T-helper 1 cell treated with Interleukin-12 subunit alpha and Interleukin-12 subunit beta and Interleukin-4 antibody, amounts not matched to agents 30 μg/mL and 1 μg/mL, for 36 hours (primary cell): ENCODE results near the gene DUSP6.

Experiments
- H3K27ac Mint-ChIP-seq: one replicate; pipeline ENCODE4 v1.8.0; 2021; ENCODE audit warnings: mild to moderate bottlenecking, mixed read lengths
- H3K27me3 Mint-ChIP-seq: one replicate; pipeline ENCODE4 v1.8.0; 2021; ENCODE audit warnings: low read depth, mixed read lengths
- H3K36me3 Mint-ChIP-seq: one replicate; pipeline ENCODE4 v1.8.0; 2021; ENCODE audit warnings: low read depth, mixed read lengths
- H3K4me1 Mint-ChIP-seq: one replicate; pipeline ENCODE4 v1.8.0; 2021; ENCODE audit warnings: low read depth, mixed read lengths
- H3K4me3 Mint-ChIP-seq: one replicate; pipeline ENCODE4 v1.8.0; 2021; ENCODE audit warnings: mild to moderate bottlenecking, moderate library complexity, mixed read lengths
- H3K9me3 Mint-ChIP-seq: one replicate; pipeline ENCODE4 v1.8.0; 2021; ENCODE audit warnings: mixed read lengths

Gene DUSP6

GRCh38 chr12:89364631-89365030 is 12.3 kb upstream of the DUSP6 start:
- Mint-ChIP-seq H3K4me3 (no peak overlapping the region), H3K9me3 (no peaks in the 10 kb centered on the region), H3K4me1 (peaks cover 10% of the 10 kb centered on the region), H3K27me3 (no peaks in the 10 kb centered on the region), H3K36me3 (peaks cover under 1% of the 10 kb centered on the region), H3K27ac (no peak overlapping the region)

GRCh38 chr12:89364058-89364457 is 11.8 kb upstream of the DUSP6 start:
- Mint-ChIP-seq H3K4me1 (peaks cover 10% of the 10 kb centered on the region), H3K9me3 (no peaks in the 10 kb centered on the region), H3K4me3 (no peak overlapping the region), H3K27ac (no peak overlapping the region), H3K27me3 (no peaks in the 10 kb centered on the region), H3K36me3 (no peaks in the 10 kb centered on the region)

GRCh38 chr12:89363582-89363981 is 11.3 kb upstream of the DUSP6 start:
- no peak overlapping the region for H3K27ac Mint-ChIP-seq
- no peaks in the 10 kb centered on the region for H3K27me3 Mint-ChIP-seq
- no peak overlapping the region for H3K4me3 Mint-ChIP-seq
- no peaks in the 10 kb centered on the region for H3K9me3 Mint-ChIP-seq
- no peaks in the 10 kb centered on the region for H3K36me3 Mint-ChIP-seq
- peaks cover 10% of the 10 kb centered on the region for H3K4me1 Mint-ChIP-seq

- Mint-ChIP-seq H3K4me1 (peaks cover 10% of the 10 kb centered on the region), H3K36me3 (no peaks in the 10 kb centered on the region), H3K27me3 (peaks cover 2% of the 10 kb centered on the region), H3K9me3 (no peaks in the 10 kb centered on the region), H3K4me3 (no peak overlapping the region), H3K27ac (no peak overlapping the region)
Measured at GRCh38 chr12:89363084-89363483, 10.8 kb upstream of the DUSP6 start.

DNA sequence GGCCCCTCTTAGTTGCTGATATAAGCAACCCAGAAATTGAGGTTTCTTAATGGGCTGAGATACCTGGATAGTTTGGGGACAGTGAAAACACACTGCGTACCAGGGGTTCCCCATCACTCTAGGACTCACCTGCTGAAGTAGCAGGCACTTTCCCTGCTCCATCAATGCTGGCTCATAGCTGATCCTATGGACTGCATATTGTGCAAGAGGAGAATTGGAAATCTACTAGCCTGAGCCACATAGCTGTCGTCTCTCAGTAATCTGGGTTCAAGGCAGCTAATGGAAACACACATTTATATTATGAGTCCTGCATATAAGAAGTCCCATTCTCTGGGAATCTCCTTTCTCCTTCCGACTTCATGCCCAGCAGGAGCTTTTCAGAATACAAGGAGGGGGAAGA is 7.3 kb upstream of the DUSP6 start:
- peaks cover 3% of the 10 kb centered on the region for H3K36me3 Mint-ChIP-seq
- no peak overlapping the region for H3K27ac Mint-ChIP-seq
- peaks cover 22% of the 10 kb centered on the region for H3K4me1 Mint-ChIP-seq
- H3K9me3 Mint-ChIP-seq, result no peaks in the 10 kb centered on the region
- no peak overlapping the region for H3K4me3 Mint-ChIP-seq
- peaks cover 7% of the 10 kb centered on the region for H3K27me3 Mint-ChIP-seq

DNA sequence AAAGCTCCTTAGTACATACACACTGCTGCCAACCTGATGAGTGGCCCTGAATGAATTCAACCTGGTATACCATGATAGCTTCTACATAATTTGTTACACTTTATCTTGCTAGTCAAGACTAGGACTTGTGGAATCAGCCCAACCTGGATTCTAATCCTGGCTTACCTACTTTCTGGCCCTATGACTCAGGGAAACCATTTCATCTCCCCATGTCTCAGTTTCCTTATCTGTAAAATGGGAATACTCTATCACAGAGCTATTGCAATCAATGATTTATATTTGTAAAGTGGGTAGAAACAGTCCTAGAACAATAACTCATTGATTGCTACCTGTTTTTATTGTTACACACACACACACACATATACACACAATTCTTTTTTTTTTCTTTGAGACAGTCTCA is 6.5 kb upstream of the DUSP6 start:
- peaks cover 7% of the 10 kb centered on the region for H3K27me3 Mint-ChIP-seq
- H3K9me3 Mint-ChIP-seq, result no peaks in the 10 kb centered on the region
- no peak overlapping the region for H3K27ac Mint-ChIP-seq
- H3K4me1 Mint-ChIP-seq, result peaks cover 26% of the 10 kb centered on the region
- H3K36me3 Mint-ChIP-seq, result peaks cover 3% of the 10 kb centered on the region
- H3K4me3 Mint-ChIP-seq, result no peak overlapping the region

DNA sequence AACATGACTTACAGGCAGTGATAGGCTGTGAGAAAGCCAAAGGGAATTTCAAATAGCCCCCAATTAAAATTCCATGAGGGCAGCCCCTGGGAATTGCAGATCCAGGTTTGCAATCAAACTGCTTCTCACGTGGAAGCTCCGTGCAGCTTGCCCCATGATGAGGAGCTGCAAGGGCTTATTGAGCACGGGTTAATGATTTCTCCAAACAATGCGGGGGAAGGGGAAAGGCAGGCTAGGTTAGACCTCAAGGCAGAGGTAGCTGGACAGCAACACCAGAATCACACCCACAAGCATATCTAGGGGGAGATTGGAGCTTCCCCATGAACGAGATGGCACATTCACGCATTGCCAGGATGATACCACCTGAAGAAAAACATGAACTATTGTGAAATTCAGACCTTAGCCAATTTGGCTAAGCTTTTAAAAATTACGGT is 5.0 kb upstream of the DUSP6 start:
- H3K4me1 Mint-ChIP-seq, result peaks cover 18% of the 10 kb centered on the region
- no peak overlapping the region for H3K4me3 Mint-ChIP-seq
- H3K9me3 Mint-ChIP-seq, result no peaks in the 10 kb centered on the region

DNA sequence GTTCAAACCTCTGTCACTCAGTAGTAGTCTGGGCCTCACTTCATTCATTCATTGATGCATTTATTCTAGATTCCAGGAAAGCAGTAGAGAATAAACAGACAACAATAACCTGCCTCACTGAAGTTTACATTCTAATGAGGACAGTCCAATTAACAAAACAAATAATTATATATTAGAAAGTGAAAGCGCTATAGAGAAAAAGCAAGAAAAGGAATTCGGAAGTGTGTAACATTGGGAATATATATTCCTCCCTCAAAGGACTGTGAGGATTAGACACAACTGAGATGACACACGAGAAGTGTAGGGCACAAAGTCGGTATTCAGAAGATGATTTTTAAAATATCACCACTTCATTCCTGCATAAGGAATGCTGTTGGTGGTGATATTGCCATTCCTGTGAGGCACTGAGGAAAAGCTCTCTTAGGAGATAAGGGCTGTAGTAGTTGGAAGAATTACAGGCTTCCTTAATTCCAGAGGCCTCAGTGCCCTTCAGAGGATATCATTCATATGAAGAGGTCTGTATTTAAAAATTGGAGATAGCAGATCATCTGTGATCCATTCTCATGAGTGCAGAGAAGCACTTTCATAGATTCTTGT is 3.9 kb upstream of the DUSP6 start:
- Mint-ChIP-seq H3K27me3 (peaks cover 7% of the 10 kb centered on the region), H3K27ac (no peak overlapping the region), H3K4me3 (no peak overlapping the region), H3K36me3 (peaks cover 3% of the 10 kb centered on the region), H3K4me1 (peaks cover 20% of the 10 kb centered on the region), H3K9me3 (no peaks in the 10 kb centered on the region)

More for the DNA sequence above, 5.0 kb upstream of the DUSP6 start:
- Mint-ChIP-seq H3K27me3 (peaks cover 7% of the 10 kb centered on the region), H3K27ac (no peak overlapping the region), H3K36me3 (peaks cover 3% of the 10 kb centered on the region)

DNA sequence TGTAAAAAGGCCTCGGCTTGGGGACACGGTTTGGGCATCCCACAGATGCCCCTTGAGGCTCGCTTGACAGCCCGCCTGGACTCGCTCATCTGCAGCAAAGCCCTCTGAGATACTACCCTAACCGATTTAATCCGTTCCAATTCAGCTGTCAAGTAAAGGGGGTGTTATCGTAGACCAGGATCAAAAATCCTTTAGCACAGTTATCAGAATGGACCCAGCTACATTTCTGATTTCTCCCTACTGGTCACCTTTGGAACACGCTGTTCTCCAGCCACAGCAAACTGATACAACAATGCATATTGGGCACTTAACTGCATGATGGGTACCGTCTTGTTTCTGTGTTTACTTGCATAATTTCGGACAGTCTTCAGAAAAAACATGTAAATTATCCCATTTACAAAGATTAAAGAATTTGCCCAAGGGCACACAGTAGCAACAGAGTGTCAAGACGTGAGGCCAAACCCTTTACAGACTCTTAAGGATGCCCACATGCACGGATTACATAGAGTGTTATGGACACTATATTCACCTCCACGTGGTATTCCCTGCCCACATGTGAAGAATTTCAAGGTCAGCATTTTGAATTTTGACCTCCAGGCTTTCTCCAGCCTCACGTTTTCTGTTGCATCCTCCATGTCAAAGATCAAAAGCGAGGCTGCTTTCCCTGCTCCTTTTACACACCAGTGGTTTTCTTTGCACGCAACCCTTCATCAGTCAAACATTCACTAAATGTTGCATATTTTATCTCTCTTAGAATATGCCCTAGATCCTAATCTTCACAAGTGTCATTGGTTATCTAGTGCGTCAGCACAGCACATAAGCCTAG is 3.2 kb upstream of the DUSP6 start:
- peaks cover 10% of the 10 kb centered on the region for H3K36me3 Mint-ChIP-seq
- peak overlapping the region; percentile 84 for H3K4me3 Mint-ChIP-seq
- H3K27ac Mint-ChIP-seq, result no peak overlapping the region
- H3K27me3 Mint-ChIP-seq, result peaks cover 7% of the 10 kb centered on the region
- H3K4me1 Mint-ChIP-seq, result peaks cover 24% of the 10 kb centered on the region
- H3K9me3 Mint-ChIP-seq, result no peaks in the 10 kb centered on the region

DNA sequence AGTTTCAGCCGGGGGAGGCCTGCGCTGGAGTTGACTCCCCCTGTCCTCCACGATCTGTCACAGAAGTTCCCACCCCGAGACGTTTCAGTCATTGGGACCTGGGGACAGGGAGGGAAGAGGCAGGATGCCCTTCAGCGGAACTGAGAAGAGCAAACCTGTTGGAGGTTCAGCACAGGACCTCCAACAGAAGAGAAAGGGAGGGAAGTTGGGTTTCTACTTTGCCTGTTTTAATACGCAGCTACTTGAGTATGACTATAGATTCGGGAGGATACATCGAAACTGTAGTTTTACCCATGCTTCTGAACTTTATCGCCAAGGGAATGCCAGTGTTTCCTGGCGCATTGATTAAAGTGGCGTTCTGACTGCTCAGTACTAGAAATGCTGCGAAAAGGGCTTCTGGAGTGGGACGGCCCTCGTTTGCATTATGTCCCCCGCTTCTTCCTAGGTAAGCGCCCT is 2.3 kb upstream of the DUSP6 start:
- peak overlapping the region; percentile 84 for H3K4me3 Mint-ChIP-seq
- H3K9me3 Mint-ChIP-seq, result no peaks in the 10 kb centered on the region
- H3K27me3 Mint-ChIP-seq, result peaks cover 7% of the 10 kb centered on the region
- H3K27ac Mint-ChIP-seq, result peak overlapping the region; percentile 89
- H3K36me3 Mint-ChIP-seq, result peaks cover 17% of the 10 kb centered on the region
- H3K4me1 Mint-ChIP-seq, result peaks cover 29% of the 10 kb centered on the region

GRCh38 chr12:89353823-89354611 is 1.7 kb upstream of the DUSP6 start:
- H3K27ac Mint-ChIP-seq, result peak overlapping the region; percentile 89
- peaks cover 34% of the 10 kb centered on the region for H3K4me1 Mint-ChIP-seq
- H3K27me3 Mint-ChIP-seq, result peaks cover 7% of the 10 kb centered on the region
- H3K4me3 Mint-ChIP-seq, result peak overlapping the region; percentile 84
- no peaks in the 10 kb centered on the region for H3K9me3 Mint-ChIP-seq
- peaks cover 23% of the 10 kb centered on the region for H3K36me3 Mint-ChIP-seq

DNA sequence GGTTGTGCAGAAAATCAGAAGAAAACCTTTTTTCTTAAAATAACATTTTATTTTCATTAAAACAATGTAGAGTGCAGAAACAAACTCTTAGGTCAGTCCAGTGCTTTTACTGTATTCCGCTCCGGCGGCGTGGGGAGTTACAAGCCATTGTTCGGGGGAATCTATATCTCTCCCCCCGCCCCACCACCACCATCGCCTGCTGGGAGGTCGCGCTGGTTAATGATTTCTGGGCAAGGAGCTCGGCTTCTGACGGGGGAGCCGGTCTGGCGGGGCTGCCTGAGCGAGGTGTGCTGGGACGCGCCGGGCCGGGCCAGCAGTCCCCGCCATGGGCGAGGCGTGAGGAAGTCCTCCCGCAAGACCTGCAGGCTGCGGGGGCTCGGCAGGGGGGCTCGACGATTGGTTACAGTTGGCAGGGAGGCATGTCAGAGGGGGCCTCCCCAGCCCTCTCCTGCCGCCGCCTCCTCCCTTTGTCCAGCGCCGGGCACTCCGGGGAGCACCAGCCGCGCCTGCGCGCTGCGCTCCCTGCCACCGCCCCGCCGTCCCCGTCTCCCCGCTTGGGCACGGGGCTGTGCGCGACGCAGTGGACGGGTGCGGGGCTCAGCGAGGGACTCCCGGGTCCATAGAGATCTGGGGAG is 1.0 kb upstream of the DUSP6 start:
- Mint-ChIP-seq H3K4me3 (peak overlapping the region; percentile 87), H3K4me1 (peaks cover 41% of the 10 kb centered on the region), H3K27ac (peak overlapping the region; percentile 97), H3K9me3 (no peaks in the 10 kb centered on the region), H3K36me3 (peaks cover 30% of the 10 kb centered on the region), H3K27me3 (peaks cover 6% of the 10 kb centered on the region)

DNA sequence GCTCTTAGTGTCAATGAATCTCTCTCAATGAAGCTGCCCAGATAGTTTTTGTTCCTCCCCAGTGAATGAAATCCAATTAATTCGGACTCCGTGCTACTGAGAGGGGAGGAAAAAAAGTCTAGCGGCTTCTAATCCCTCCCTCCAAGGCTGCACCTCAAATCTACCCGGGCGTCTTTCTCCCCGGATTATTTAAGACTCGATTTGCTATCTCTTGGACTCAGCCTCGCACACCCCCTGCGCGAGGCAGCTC is 134 bp downstream of the DUSP6 start:
- peaks cover 40% of the 10 kb centered on the region for H3K36me3 Mint-ChIP-seq
- H3K4me1 Mint-ChIP-seq, result peaks cover 48% of the 10 kb centered on the region

DNA sequence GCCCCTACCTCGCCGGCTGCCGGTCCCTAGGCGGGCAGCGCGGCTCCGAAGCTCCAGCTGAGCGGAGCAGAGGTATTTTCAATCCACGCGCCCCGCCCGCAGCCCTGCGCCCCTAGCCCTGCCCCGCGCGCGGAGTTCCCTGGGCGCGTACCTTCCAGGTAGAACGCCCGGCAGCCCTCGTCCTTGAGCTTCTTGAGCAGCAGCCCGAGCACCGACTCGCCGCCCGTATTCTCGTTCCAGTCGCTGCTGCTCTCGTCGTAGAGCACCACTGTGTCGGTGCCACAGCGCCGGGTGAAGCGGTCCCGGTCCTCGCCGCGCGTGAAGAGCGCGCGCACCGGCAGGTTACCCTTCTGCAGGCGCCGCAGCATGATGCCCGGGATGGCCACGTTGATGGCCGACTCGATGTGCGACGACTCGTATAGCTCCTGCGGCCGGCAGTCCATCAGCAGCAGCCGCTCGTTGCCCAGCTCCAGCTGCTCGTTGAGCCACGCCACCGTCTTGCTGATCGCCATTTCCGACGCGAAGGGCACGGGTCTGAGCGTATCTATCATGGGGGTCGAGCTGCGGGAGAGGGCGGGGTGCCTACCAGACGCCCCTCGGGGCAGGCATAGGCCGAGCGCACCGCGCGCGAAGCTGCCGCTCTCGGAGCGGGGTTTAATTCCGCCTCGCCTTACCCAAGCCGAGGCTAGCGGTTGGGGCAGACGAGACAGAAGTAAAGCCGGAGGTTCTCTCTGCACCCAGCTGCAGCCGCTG is 636 bp downstream of the DUSP6 start:
- Mint-ChIP-seq H3K27me3 (no peaks in the 10 kb centered on the region), H3K4me3 (peak overlapping the region; percentile 87), H3K36me3 (peaks cover 43% of the 10 kb centered on the region), H3K9me3 (no peaks in the 10 kb centered on the region), H3K4me1 (peaks cover 52% of the 10 kb centered on the region), H3K27ac (peak overlapping the region; percentile 97)

More for the DNA sequence above, 134 bp downstream of the DUSP6 start:
- Mint-ChIP-seq H3K27me3 (peaks cover 1% of the 10 kb centered on the region), H3K4me3 (peak overlapping the region; percentile 87), H3K9me3 (no peaks in the 10 kb centered on the region), H3K27ac (peak overlapping the region; percentile 97)
